SK-N-SH (cell line): ENCODE results near the gene CTU1. TPM values are rescaled to one million over a fixed set of nuclear protein-coding genes. Genes with fewer than 3 reads are reported as not detected.

Experiments
- CTCF ChIA-PET: fragments of 300-600, 350-600 bp; formaldehyde crosslinking; extraction: SDS; loops from one replicate; lab custom pipeline; 2021; lab: Yijun Ruan, JAX
- POLR2A ChIA-PET: fragments of 350-600 bp; sonication (Branson Sonifier 250); formaldehyde crosslinking; extraction: SDS; loops from one replicate; lab custom pipeline; 2020; ENCODE audit warnings: antibody characterized with exemption, inconsistent platforms; lab: Yijun Ruan, JAX
- DNase-seq: peaks from one replicate; pipeline ENCODE4 v3.0.0; 2012
- H2AFZ ChIP-seq: fragments of 200-600 bp; sonication (generic); 2 replicates; pipeline ENCODE4 v1.8.1; 2016; ENCODE audit warnings: antibody characterized with exemption, mild to moderate bottlenecking, low read depth
- H3F3A ChIP-seq: fragments of 200-600 bp; sonication (generic); replicated peaks from 2 replicates; pipeline ENCODE3; 2016; ENCODE audit warnings: antibody characterized with exemption, mild to moderate bottlenecking; ENCODE audit not compliant: insufficient read depth
- H3K27ac ChIP-seq, 2 experiments: fragments of 200-500 bp in 1 of 2; fragments of 200-600 bp in 1 of 2; sonication (Bioruptor generic) in 1 of 2; sonication (generic), shearing (Covaris generic) in 1 of 2; 2 replicates each; pipeline versions ENCODE4 v1.5.1 to v1.6.1; 2014 to 2016; ENCODE audit warnings: low read depth in 2 of 2, inconsistent platforms in 1 of 2, low read length in 1 of 2, mild to moderate bottlenecking in 1 of 2, mixed read lengths in 1 of 2
- H3K27me3 ChIP-seq: fragments of 200-600 bp; sonication (generic), shearing (Covaris generic); 2 replicates; pipeline ENCODE4 v1.6.1; 2016; ENCODE audit warnings: mixed run types; ENCODE audit not compliant: insufficient read depth
- H3K36me3 ChIP-seq, 2 experiments: fragments of 200-500 bp in 1 of 2; fragments of 200-600 bp in 1 of 2; sonication (Bioruptor generic) in 1 of 2; sonication (generic) in 1 of 2; replicated peaks in 1 of 2; 2 replicates each; pipeline versions ENCODE3 to v1.5.1; 2014 to 2016; ENCODE audit warnings: low read length in 1 of 2, mild to moderate bottlenecking in 1 of 2; ENCODE audit not compliant: insufficient read depth in 2 of 2, control insufficient read depth in 1 of 2
- H3K4me1 ChIP-seq, 2 experiments: fragments of 200-500 bp in 1 of 2; fragments of 200-600 bp in 1 of 2; sonication (Bioruptor generic) in 1 of 2; sonication (generic), shearing (Covaris generic) in 1 of 2; 2 replicates each; pipeline versions ENCODE4 v1.5.1 to v1.6.1; 2014 to 2016; ENCODE audit warnings: low read depth in 1 of 2, low read length in 1 of 2, mixed run types in 1 of 2; ENCODE audit not compliant: insufficient read depth in 2 of 2, control insufficient read depth in 1 of 2
- H3K4me2 ChIP-seq: fragments of 200-600 bp; sonication (generic), shearing (Covaris generic); 2 replicates; pipeline ENCODE4 v1.6.1; 2017; ENCODE audit warnings: mixed run types
- H3K4me3 ChIP-seq, 2 experiments: fragments of 200-500 bp in 1 of 2; fragments of 200-600 bp in 1 of 2; sonication (Bioruptor generic) in 1 of 2; sonication (generic), shearing (Covaris generic) in 1 of 2; 2 replicates each; pipeline versions ENCODE4 v1.5.1 to v1.8.1; 2014 to 2016; ENCODE audit warnings: low read depth in 2 of 2, inconsistent platforms in 1 of 2, low read length in 1 of 2, mild to moderate bottlenecking in 1 of 2, mixed read lengths in 1 of 2, moderate library complexity in 1 of 2
- H3K79me2 ChIP-seq: fragments of 200-600 bp; sonication (generic); 2 replicates; pipeline ENCODE4 v1.8.1; 2017; ENCODE audit warnings: mild to moderate bottlenecking; ENCODE audit not compliant: insufficient read depth
- H3K9ac ChIP-seq: fragments of 200-600 bp; sonication (generic); 2 replicates; pipeline ENCODE4 v1.6.1; 2017; ENCODE audit warnings: mixed run types
- H3K9me2 ChIP-seq: fragments of 200-600 bp; sonication (generic); 2 replicates; pipeline ENCODE4 v1.6.1; 2017; ENCODE audit warnings: mixed run types
- H3K9me3 ChIP-seq: fragments of 200-600 bp; sonication (generic); 2 replicates; pipeline ENCODE4 v1.6.1; 2017; ENCODE audit warnings: mixed run types, mild to moderate bottlenecking, moderate library complexity
- H4K20me1 ChIP-seq: fragments of 200-600 bp; sonication (generic); 2 replicates; pipeline ENCODE4 v1.6.1; 2017; ENCODE audit warnings: mild to moderate bottlenecking, mixed run types; ENCODE audit not compliant: insufficient read depth
- CTCF ChIP-seq: fragments of 200-600 bp; sonication (generic); IDR thresholded peaks from 2 replicates; pipeline ENCODE4 v1.6.1; 2017; ENCODE audit warnings: antibody characterized with exemption, mild to moderate bottlenecking, moderate library complexity
- ELF1 ChIP-seq: IDR thresholded peaks from 2 replicates; pipeline ENCODE4 v1.4.0; 2012
- EZH2phosphoT487 ChIP-seq: fragments of 200-600 bp; sonication (generic); IDR thresholded peaks from 2 replicates; pipeline ENCODE4 v1.6.1; 2017; ENCODE audit warnings: low read depth, mixed run types, mild to moderate bottlenecking, antibody characterized with exemption, moderate library complexity, borderline replicate concordance
- FOXJ3 ChIP-seq: sonication (generic); formaldehyde crosslinking; IDR thresholded peaks from 2 replicates; pipeline ENCODE4 v1.5.1; 2020; ENCODE audit warnings: mild to moderate bottlenecking, missing genetic modification reagents
- FOXM1 ChIP-seq: IDR thresholded peaks from 2 replicates; pipeline ENCODE4 v1.4.0; 2012; ENCODE audit warnings: low read depth, mild to moderate bottlenecking
- GATA2 ChIP-seq: sonication (generic); formaldehyde crosslinking; IDR thresholded peaks from 2 replicates; pipeline ENCODE4 v1.5.0; 2020; ENCODE audit warnings: mild to moderate bottlenecking, missing genetic modification reagents
- MXI1 ChIP-seq: IDR thresholded peaks from 2 replicates; pipeline ENCODE4 v1.6.1; 2012; ENCODE audit warnings: mild to moderate bottlenecking, low read depth, low read length, improper control_type of control experiment
- POLR2AphosphoS5 ChIP-seq: IDR thresholded peaks from 2 replicates; pipeline ENCODE4 v1.6.1; 2012; ENCODE audit warnings: low read depth, low read length
- RAD21 ChIP-seq: IDR thresholded peaks from 2 replicates; pipeline ENCODE4 v1.6.1; 2012; ENCODE audit warnings: mild to moderate bottlenecking, low read length
- RCOR1 ChIP-seq: fragments of 150-350 bp; IDR thresholded peaks from 2 replicates; pipeline ENCODE4 v1.6.1; 2017; ENCODE audit warnings: antibody characterized with exemption, low read length
- REST ChIP-seq: IDR thresholded peaks from 2 replicates; pipeline ENCODE4 v1.6.1; 2012; ENCODE audit warnings: mild to moderate bottlenecking, low read depth, low read length, moderate library complexity
- SIN3A ChIP-seq: IDR thresholded peaks from 2 replicates; pipeline ENCODE4 v1.6.1; 2012; ENCODE audit warnings: low read depth, mild to moderate bottlenecking, low read length, moderate library complexity, borderline replicate concordance
- TEAD4 ChIP-seq: IDR thresholded peaks from 2 replicates; pipeline ENCODE4 v1.4.0; 2012; ENCODE audit warnings: mild to moderate bottlenecking, borderline replicate concordance; ENCODE audit not compliant: insufficient read depth
- USF2 ChIP-seq: fragments of 150-350 bp; IDR thresholded peaks from 2 replicates; pipeline ENCODE4 v1.6.1; 2017; ENCODE audit warnings: antibody characterized with exemption, low read length, low read depth, borderline replicate concordance
- ZBTB33 ChIP-seq: IDR thresholded peaks from 2 replicates; pipeline ENCODE4 v1.4.0; 2012; ENCODE audit warnings: low read depth, borderline replicate concordance
- WGBS: methylation state at CpG from one replicate; pipeline ENCODE4 v1.1.6; 2017; ENCODE audit warnings: low lambda C conversion rate; 5-methylcytosine and 5-hydroxymethylcytosine counted together
- polyA plus RNA-seq, 3 experiments: library from polyadenylated mRNA; depleted of rRNA; stranded (reverse); fragments of >200 nt; gene quantifications; 2 replicates each; pipeline ENCODE4 v1.2.3, GENCODE V29; 2012
- TF ChIP-seq, protein P1 (sequence below): fragments of 150-350 bp; IDR thresholded peaks from 2 replicates; pipeline ENCODE4 v1.6.1; 2016; ENCODE audit warnings: mild to moderate bottlenecking, low read depth, low read length

CTU1 gene
- polyA plus RNA-seq, 1 of the 3 experiments (the other 2 are of a cell fraction): 8.8 TPM

DNA sequence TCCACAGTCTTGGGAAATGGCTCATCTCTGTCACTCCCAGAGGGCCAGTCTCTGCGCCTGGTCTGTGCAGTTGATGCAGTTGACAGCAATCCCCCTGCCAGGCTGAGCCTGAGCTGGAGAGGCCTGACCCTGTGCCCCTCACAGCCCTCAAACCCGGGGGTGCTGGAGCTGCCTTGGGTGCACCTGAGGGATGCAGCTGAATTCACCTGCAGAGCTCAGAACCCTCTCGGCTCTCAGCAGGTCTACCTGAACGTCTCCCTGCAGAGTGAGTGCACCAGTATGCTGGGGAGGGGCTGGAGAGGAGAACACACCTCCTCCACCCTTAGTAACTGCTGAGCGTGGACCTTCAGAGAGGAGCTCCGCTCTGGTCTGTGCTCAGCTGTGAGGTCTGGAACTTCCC, 18.8 kb upstream of the CTU1 start:
- TF ChIP-seq ELF1 (no peak), TEAD4 (no peak), SIN3A (no peak), RCOR1 (no peak), RAD21 (no peak), MXI1 (no peak), USF2 (no peak), REST (no peak), ZBTB33 (no peak), EZH2phosphoT487 (no peak), POLR2AphosphoS5 (no peak), FOXM1 (no peak), CTCF (no peak), FOXJ3 (no peak), GATA2 (CRISPR knock-in tag) (no peak)
- TF ChIP-seq, protein P1, sequence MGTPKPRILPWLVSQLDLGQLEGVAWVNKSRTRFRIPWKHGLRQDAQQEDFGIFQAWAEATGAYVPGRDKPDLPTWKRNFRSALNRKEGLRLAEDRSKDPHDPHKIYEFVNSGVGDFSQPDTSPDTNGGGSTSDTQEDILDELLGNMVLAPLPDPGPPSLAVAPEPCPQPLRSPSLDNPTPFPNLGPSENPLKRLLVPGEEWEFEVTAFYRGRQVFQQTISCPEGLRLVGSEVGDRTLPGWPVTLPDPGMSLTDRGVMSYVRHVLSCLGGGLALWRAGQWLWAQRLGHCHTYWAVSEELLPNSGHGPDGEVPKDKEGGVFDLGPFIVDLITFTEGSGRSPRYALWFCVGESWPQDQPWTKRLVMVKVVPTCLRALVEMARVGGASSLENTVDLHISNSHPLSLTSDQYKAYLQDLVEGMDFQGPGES: no peak
- POLR2A ChIA-PET: no interaction called here
- H4K20me1 ChIP-seq: no peaks in the 10 kb centered on the region
- no peaks in the 10 kb centered on the region for H3F3A ChIP-seq
- no peak overlapping the region for H3K27ac ChIP-seq
- CTCF ChIA-PET: no interaction called here
- H3K27me3 ChIP-seq: peaks cover 84% of the 10 kb centered on the region
- no peak overlapping the region for H3K4me3 ChIP-seq
- no peak overlapping the region for H3K9ac ChIP-seq
- H3K79me2 ChIP-seq: no peaks in the 10 kb centered on the region
- 13% methylated on average over 6 of the region's 6 CpGs for WGBS
- no peaks in the 10 kb centered on the region for H3K4me1 ChIP-seq
- H3K9me2 ChIP-seq: no peaks in the 10 kb centered on the region
- H3K4me2 ChIP-seq: no peak overlapping the region
- H3K36me3 ChIP-seq: no peaks in the 10 kb centered on the region
- no peak overlapping the region for H2AFZ ChIP-seq
- no peaks in the 10 kb centered on the region for H3K9me3 ChIP-seq
- no peak for DNase-seq
